ENCODE results near the gene GOSR2. TPM values are rescaled to one million over a fixed set of nuclear protein-coding genes. Genes with fewer than 3 reads are reported as not detected.

GOSR2 gene
- total and polyA plus RNA-seq, 2 of the 4 experiments (the other 2 are of a cell fraction) = 63.4 to 75.6 TPM

- intact Hi-C loops (cut with micrococcal nuclease) = no loop called here
- no peak for DNase-seq
Measured at GRCh38 chr17:46877466-46877865, 45.5 kb upstream of the GOSR2 start.

More at GRCh38 chr17:46877466-46877865, 45.5 kb upstream of the GOSR2 start:
- Histone ChIP-seq H3K4me2 (ENCODE audit: low read depth, low read length) (no peak overlapping the region), H2BK20ac (ENCODE audit: low read depth, low read length) (no peak overlapping the region), H2BK5ac (ENCODE audit: low read depth, low read length, poor library complexity, severe bottlenecking) (no peak overlapping the region), H2AK5ac (ENCODE audit: low read depth, low read length) (no peak overlapping the region), H3K9ac (ENCODE audit: low read depth, low read length) (no peak overlapping the region), H2AK9ac (replicated peaks; ENCODE audit: low read depth, low read length, poor library complexity) (no peak overlapping the region), H3K27me3 (ENCODE audit: control insufficient read depth, insufficient read depth, low read length) (peaks cover 37% of the 10 kb centered on the region), H3K27ac (ENCODE audit: insufficient read depth, low read length) (no peak overlapping the region), H2AFZ (replicated peaks; ENCODE audit: low read length, poor library complexity) (no peak overlapping the region), H3K9me3 (ENCODE audit: control insufficient read depth, insufficient read depth, low read length) (no peaks in the 10 kb centered on the region), H3K79me1 (ENCODE audit: low read depth in 1 of 2, low read length in 2 of 2) (no peaks in the 10 kb centered on the region), H2BK15ac (ENCODE audit: low read depth, low read length) (no peak overlapping the region), H4K91ac (ENCODE audit: insufficient read depth, low read depth, low read length) (no peak overlapping the region), H3K4me1 (ENCODE audit: control insufficient read depth, insufficient read depth, low read length) (no peaks in the 10 kb centered on the region), H4K20me1 (ENCODE audit: insufficient read depth, low read length) (no peaks in the 10 kb centered on the region), H3K36me3 (ENCODE audit: control insufficient read depth, insufficient read depth, low read length) (no peaks in the 10 kb centered on the region), H3K18ac (ENCODE audit: low read depth, low read length) (no peak overlapping the region), H3K9me1 (ENCODE audit: insufficient read depth, low read length) (no peaks in the 10 kb centered on the region), H4K8ac (ENCODE audit: low read depth in 2 of 2, low read length in 2 of 2) (no peak overlapping the region), H3K56ac (ENCODE audit: extremely low read depth, insufficient read depth, low read length) (no peak overlapping the region), H3K14ac (replicated peaks; ENCODE audit: low read depth, low read length) (no peak overlapping the region), H3K4ac (ENCODE audit: low read depth, low read length) (no peak overlapping the region), H3K23ac (ENCODE audit: low read depth, low read length) (no peak overlapping the region), H3K4me3 (ENCODE audit: insufficient read depth, low read depth, low read length) (no peak overlapping the region), H4K5ac (ENCODE audit: low read depth, low read length) (no peak overlapping the region), H2BK120ac (ENCODE audit: low read depth, low read length) (no peak overlapping the region)
- ATAC-seq (ENCODE audit: low read depth) = no peak
- no TSS peak for BruUV-seq (replicated peaks)
- TF ChIP-seq CHD1 (IDR thresholded peaks at IDR 0.05; ENCODE audit: low read depth, low read length) (no peak), MAZ (IDR thresholded peaks at IDR 0.05; ENCODE audit: borderline replicate concordance, low read depth, low read length) (no peak), RFX5 (IDR thresholded peaks at IDR 0.05; ENCODE audit: low read depth, low read length) (no peak), SMC3 (IDR thresholded peaks at IDR 0.05; ENCODE audit: low read depth, low read length) (no peak), MXI1 (IDR thresholded peaks at IDR 0.05; ENCODE audit: borderline replicate concordance, low read depth, low read length) (no peak)
- POLR2A ChIA-PET (ENCODE audit: unreplicated experiment) = no interaction called here
- CTCF ChIA-PET = no interaction called here
- dilution Hi-C loops (cut with HindIII; ENCODE audit: low sequenced_read_pairs, unreplicated experiment) = no loop called here
- WGBS, 2 experiments (ENCODE audit: extremely low coverage in 2 of 2, insufficient read length in 1 of 2) = no CpG with 5 or more reads among the region's 6 CpGs
- in situ Hi-C loops (cut with MboI; ENCODE audit: low sequenced_read_pairs) = no loop called here
